ENCODE measurements around the gene MAST3.

DNA sequence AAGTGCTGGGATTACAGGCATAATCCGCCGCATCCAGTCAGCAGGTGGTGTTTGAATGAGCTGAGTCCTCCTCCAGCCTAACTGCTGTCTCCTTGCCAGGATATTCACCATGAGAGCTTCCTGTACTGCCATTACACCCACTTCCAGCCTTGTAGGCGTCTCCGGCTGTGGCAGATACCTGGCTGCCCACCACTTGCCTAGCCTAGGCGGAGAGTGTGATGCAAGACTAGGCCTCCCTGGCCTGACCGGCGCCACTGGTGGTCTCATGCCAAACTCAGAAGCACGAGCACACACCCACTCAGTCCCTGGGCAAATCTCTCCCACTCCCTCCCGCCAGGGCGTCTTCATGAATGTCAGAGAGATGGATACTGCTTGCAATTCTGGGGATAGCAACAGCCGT lies 27.4 kb upstream of the MAST3 start:
- TF ChIP-seq, protein P1, sequence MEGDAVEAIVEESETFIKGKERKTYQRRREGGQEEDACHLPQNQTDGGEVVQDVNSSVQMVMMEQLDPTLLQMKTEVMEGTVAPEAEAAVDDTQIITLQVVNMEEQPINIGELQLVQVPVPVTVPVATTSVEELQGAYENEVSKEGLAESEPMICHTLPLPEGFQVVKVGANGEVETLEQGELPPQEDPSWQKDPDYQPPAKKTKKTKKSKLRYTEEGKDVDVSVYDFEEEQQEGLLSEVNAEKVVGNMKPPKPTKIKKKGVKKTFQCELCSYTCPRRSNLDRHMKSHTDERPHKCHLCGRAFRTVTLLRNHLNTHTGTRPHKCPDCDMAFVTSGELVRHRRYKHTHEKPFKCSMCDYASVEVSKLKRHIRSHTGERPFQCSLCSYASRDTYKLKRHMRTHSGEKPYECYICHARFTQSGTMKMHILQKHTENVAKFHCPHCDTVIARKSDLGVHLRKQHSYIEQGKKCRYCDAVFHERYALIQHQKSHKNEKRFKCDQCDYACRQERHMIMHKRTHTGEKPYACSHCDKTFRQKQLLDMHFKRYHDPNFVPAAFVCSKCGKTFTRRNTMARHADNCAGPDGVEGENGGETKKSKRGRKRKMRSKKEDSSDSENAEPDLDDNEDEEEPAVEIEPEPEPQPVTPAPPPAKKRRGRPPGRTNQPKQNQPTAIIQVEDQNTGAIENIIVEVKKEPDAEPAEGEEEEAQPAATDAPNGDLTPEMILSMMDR (tag by site-specific recombination; IDR thresholded peaks at IDR 0.05): no peak
- no peak for TF ChIP-seq SALL2 (tag by site-specific recombination; IDR thresholded peaks at IDR 0.05; ENCODE audit: borderline replicate concordance)
- no peak for TF ChIP-seq SP2 (tag by site-specific recombination; IDR thresholded peaks at IDR 0.05)
- TF ChIP-seq TRIM28 (IDR thresholded peaks at IDR 0.05; ENCODE audit: borderline replicate concordance, low read length): no peak
- TF ChIP-seq KLF16 (tag by site-specific recombination; IDR thresholded peaks at IDR 0.05): no peak
- TF ChIP-seq, protein P2, sequence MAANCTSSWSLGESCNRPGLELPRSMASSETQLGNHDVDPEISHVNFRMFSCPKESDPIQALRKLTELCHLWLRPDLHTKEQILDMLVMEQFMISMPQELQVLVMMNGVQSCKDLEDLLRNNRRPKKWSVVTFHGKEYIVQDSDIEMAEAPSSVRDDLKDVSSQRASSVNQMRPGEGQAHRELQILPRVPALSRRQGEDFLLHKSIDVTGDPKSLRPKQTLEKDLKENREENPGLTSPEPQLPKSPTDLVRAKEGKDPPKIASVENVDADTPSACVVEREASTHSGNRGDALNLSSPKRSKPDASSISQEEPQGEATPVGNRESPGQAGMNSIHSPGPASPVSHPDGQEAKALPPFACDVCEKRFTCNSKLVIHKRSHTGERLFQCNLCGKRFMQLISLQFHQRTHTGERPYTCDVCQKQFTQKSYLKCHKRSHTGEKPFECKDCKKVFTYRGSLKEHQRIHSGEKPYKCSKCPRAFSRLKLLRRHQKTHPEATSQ (tag by site-specific recombination; IDR thresholded peaks at IDR 0.05): no peak
- TF ChIP-seq ZNF629 (tag by site-specific recombination; IDR thresholded peaks at IDR 0.05): no peak
- TF ChIP-seq, protein P3, sequence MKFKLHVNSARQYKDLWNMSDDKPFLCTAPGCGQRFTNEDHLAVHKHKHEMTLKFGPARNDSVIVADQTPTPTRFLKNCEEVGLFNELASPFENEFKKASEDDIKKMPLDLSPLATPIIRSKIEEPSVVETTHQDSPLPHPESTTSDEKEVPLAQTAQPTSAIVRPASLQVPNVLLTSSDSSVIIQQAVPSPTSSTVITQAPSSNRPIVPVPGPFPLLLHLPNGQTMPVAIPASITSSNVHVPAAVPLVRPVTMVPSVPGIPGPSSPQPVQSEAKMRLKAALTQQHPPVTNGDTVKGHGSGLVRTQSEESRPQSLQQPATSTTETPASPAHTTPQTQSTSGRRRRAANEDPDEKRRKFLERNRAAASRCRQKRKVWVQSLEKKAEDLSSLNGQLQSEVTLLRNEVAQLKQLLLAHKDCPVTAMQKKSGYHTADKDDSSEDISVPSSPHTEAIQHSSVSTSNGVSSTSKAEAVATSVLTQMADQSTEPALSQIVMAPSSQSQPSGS (tag by site-specific recombination; IDR thresholded peaks at IDR 0.05; ENCODE audit: low read depth): no peak
- TF ChIP-seq, protein P4, sequence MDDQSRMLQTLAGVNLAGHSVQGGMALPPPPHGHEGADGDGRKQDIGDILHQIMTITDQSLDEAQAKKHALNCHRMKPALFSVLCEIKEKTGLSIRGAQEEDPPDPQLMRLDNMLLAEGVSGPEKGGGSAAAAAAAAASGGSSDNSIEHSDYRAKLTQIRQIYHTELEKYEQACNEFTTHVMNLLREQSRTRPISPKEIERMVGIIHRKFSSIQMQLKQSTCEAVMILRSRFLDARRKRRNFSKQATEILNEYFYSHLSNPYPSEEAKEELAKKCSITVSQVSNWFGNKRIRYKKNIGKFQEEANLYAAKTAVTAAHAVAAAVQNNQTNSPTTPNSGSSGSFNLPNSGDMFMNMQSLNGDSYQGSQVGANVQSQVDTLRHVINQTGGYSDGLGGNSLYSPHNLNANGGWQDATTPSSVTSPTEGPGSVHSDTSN (CRISPR knock-in tag; IDR thresholded peaks at IDR 0.05): no peak
- TF ChIP-seq ZSCAN30 (tag by site-specific recombination; IDR thresholded peaks at IDR 0.05): no peak
- TF ChIP-seq ZFP37 (tag by site-specific recombination; IDR thresholded peaks at IDR 0.05): no peak

All from HEK293 (cell line).